Endothelial cell of umbilical vein (primary cell): Measurements from ENCODE around the gene ZNF628. TPM values are rescaled to one million over a fixed set of nuclear protein-coding genes. Genes with fewer than 3 reads are reported as not detected.

Source experiments
- BruUV-seq: library from RNA; stranded (reverse); fragments of 400-500 nt; replicated peaks from 2 replicates; lab custom pipeline; 2021; lab: Mats Ljungman, UMichigan
- CTCF ChIA-PET: fragments of 300-600, 350-600 bp; sonication (Branson Sonifier 250); formaldehyde crosslinking; loops from one replicate; lab custom pipeline; 2021; ENCODE audit warnings: antibody characterized with exemption, inconsistent platforms; lab: Charles Lee
- POLR2A ChIA-PET: fragments of 300-600, 350-600 bp; sonication (Branson Sonifier 250); formaldehyde crosslinking; loops from one replicate; lab custom pipeline; 2021; ENCODE audit warnings: antibody characterized with exemption, inconsistent platforms; lab: Charles Lee
- DNase-seq: peaks from one replicate; pipeline ENCODE4 v3.0.0-alpha.2; 2011; ENCODE audit warnings: low read depth, low spot score
- FAIRE-seq: peaks from 2 replicates; lab custom pipeline; 2011; peaks lifted over from hg19 to GRCh38; lab: Jason Lieb, UNC
- H2AFZ ChIP-seq: 2 replicates; pipeline ENCODE4 v1.6.0; 2012; ENCODE audit warnings: low read depth, low read length, control low read depth, inconsistent platforms
- H3K27ac ChIP-seq: 2 replicates; pipeline ENCODE4 v1.5.1; 2011; ENCODE audit warnings: low read depth, mild to moderate bottlenecking, control low read depth, low read length, moderate library complexity; ENCODE audit not compliant: insufficient read depth
- H3K27me3 ChIP-seq, 2 experiments: 2 replicates each; pipeline versions ENCODE4 v1.6.0 to v1.6.1; 2011; ENCODE audit warnings: low read length in 2 of 2, mixed read lengths in 1 of 2; ENCODE audit not compliant: control insufficient read depth in 2 of 2, insufficient read depth in 2 of 2
- H3K36me3 ChIP-seq, 2 experiments: 2 replicates in 1 of 2; 3 replicates in 1 of 2; pipeline ENCODE4 v1.5.1; 2011; ENCODE audit warnings: low read length in 2 of 2, mild to moderate bottlenecking in 1 of 2, moderate library complexity in 1 of 2; ENCODE audit not compliant: control insufficient read depth in 2 of 2, insufficient read depth in 2 of 2; ENCODE audit errors: extremely low read depth in 1 of 2
- H3K4me1 ChIP-seq: 3 replicates; pipeline ENCODE4 v1.5.1; 2011; ENCODE audit warnings: mild to moderate bottlenecking, low read length; ENCODE audit not compliant: control insufficient read depth, insufficient read depth; ENCODE audit errors: extremely low read depth
- H3K4me2 ChIP-seq: 2 replicates; pipeline ENCODE4 v1.6.1; 2011; ENCODE audit warnings: low read length, control low read depth, mixed read lengths; ENCODE audit not compliant: insufficient read depth
- H3K4me3 ChIP-seq, 3 experiments: fragments of 200-600 bp in 1 of 3; sonication (generic), shearing (Covaris generic) in 1 of 3; replicated peaks in 1 of 3; 2 replicates each; pipeline ENCODE4 v1.5.1; 2011 to 2016; ENCODE audit warnings: control low read depth in 3 of 3, low read length in 3 of 3, mild to moderate bottlenecking in 2 of 3, inconsistent platforms in 1 of 3, low read depth in 1 of 3, moderate library complexity in 1 of 3; ENCODE audit not compliant: insufficient read depth in 1 of 3
- H3K79me2 ChIP-seq: 2 replicates; pipeline ENCODE4 v1.6.0; 2012; ENCODE audit warnings: low read length, inconsistent platforms; ENCODE audit not compliant: control insufficient read depth, insufficient read depth
- H3K9ac ChIP-seq: replicated peaks from 2 replicates; pipeline ENCODE3; 2011; ENCODE audit warnings: low read length, control low read depth; ENCODE audit not compliant: insufficient read depth; ENCODE audit errors: extremely low read depth
- H3K9me1 ChIP-seq: replicated peaks from 3 replicates; pipeline ENCODE4 v1.6.0; 2011; ENCODE audit warnings: mild to moderate bottlenecking, low read length; ENCODE audit not compliant: control insufficient read depth, insufficient read depth; ENCODE audit errors: extremely low read depth
- H3K9me3 ChIP-seq: replicated peaks from 2 replicates; pipeline ENCODE4 v1.5.1; 2012; ENCODE audit warnings: low read length, inconsistent platforms; ENCODE audit not compliant: control insufficient read depth, insufficient read depth
- H4K20me1 ChIP-seq: replicated peaks from 2 replicates; pipeline ENCODE3; 2011; ENCODE audit warnings: mild to moderate bottlenecking, low read length; ENCODE audit not compliant: control insufficient read depth, insufficient read depth; ENCODE audit errors: extremely low read depth
- EZH2 ChIP-seq: IDR thresholded peaks from 2 replicates; pipeline ENCODE4 v1.6.1; 2012; ENCODE audit warnings: borderline replicate concordance, low read depth, mild to moderate bottlenecking, moderate library complexity, low read length, inconsistent platforms; ENCODE audit not compliant: severe bottlenecking
- FOS ChIP-seq: IDR thresholded peaks from 2 replicates; pipeline ENCODE4 v1.6.1; 2011; ENCODE audit warnings: mild to moderate bottlenecking, low read length, moderate library complexity, borderline replicate concordance; ENCODE audit not compliant: insufficient read depth
- GATA2 ChIP-seq: IDR thresholded peaks from 2 replicates; pipeline ENCODE4 v1.7.0; 2011; ENCODE audit warnings: low read depth, mild to moderate bottlenecking, moderate library complexity, mixed read lengths, low read length; ENCODE audit not compliant: insufficient read length, insufficient read depth
- JUN ChIP-seq: IDR thresholded peaks from 2 replicates; pipeline ENCODE4 v1.6.1; 2011; ENCODE audit warnings: borderline replicate concordance, low read depth; ENCODE audit not compliant: insufficient read length, insufficient read depth
- MYC ChIP-seq: IDR thresholded peaks from one replicate; pipeline ENCODE4 v1.6.1; 2011; ENCODE audit warnings: mild to moderate bottlenecking, low read depth, low read length
- POLR2A ChIP-seq: IDR thresholded peaks from 2 replicates; pipeline ENCODE4 v1.6.1; 2012; ENCODE audit warnings: low read depth, mild to moderate bottlenecking, control low read depth, low read length
- POLR2AphosphoS5 ChIP-seq: IDR thresholded peaks from 2 replicates; pipeline ENCODE4 v1.6.1; 2012; ENCODE audit warnings: low read depth, mild to moderate bottlenecking, control low read depth, low read length, moderate library complexity; ENCODE audit not compliant: insufficient read depth
- dilution Hi-C: fragments of 300-500 bp; cut with MboI; formaldehyde crosslinking; loops from one replicate; pipeline ENCODE4 v1.15.0; 2019; ENCODE audit warnings: low sequenced_read_pairs; ENCODE audit not compliant: extremely low pct_ligation_motif_present
- intact Hi-C: fragments of 100-400 bp; cut with micrococcal nuclease; formaldehyde crosslinking; loops from one replicate; pipeline ENCODE4 v1.10.0; 2022
- polyA plus RNA-seq, 4 experiments: library from polyadenylated mRNA; depleted of rRNA in 3 of 4; stranded (reverse) in 3 of 4; unstranded in 1 of 4; fragments of >200 nt; gene quantifications; 2 replicates each; pipeline versions ENCODE4 v1.2.1 to v1.2.3, GENCODE V29; 2011 to 2012; ENCODE audit warnings: missing spikeins in 1 of 4
- total RNA-seq: library from RNA; stranded (reverse); gene quantifications from 2 replicates; pipeline ENCODE4 v1.2.3, GENCODE V29; 2021
- TF ChIP-seq, protein P1 (sequence below): IDR thresholded peaks from 2 replicates; pipeline ENCODE4 v1.6.1; 2011; ENCODE audit not compliant: insufficient read depth, insufficient read length

The ZNF628 gene
- total and polyA plus RNA-seq, 2 donors (not counting 3 experiments of a cell fraction or from before 2014, with no cell fraction given) = 2.0 to 10.4 TPM

DNA sequence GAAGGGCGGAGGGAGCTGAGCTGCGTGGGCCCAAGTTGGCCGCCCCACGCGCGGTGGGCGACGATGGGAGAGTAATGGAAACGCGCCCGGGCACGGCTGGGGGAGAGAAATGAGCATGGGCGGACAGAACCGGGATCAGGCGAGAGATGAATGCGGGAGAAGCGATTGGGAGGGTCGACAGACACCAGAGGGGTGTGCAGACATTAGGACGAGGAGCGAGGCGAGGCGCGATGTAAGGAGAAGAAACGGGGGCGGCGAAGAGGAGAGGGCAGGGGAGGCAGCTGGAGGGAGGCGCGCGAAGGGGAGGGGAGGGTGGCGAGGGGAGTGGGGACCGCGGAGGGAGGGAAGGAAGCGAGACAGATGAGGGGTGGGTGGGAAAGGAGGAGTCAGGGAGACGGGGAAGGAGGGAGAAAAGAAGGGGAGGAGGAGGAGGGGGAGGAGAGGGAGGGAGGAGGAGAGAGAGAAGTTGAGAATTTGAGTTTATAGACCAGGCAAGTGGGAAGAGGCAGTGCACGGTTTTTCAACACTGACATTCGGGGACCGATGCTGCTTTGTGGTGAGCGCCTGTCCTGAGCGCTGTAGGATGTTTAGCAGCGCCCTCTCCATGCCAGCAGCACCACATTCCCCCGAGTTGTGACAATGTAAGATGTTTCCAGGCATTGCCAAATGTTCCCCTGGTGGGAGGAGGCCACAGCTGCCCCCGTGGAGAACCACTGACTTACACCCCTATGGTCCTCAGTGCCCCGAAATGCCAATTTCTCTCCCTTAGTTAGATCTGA lies 33.2 kb upstream of the ZNF628 start, which contains the start of gene SHISA7:
SHISA7 (minus strand) TSS at position 256 of the 779 bp plus-strand sequence. CDS start 437 bp downstream, outside the sequence.
- H3K4me2 ChIP-seq = no peak within 1 kb of the TSS
- intact Hi-C loops (no loop called here), dilution Hi-C loops (no loop called here)
- no peaks in the 10 kb centered on the region for H3K4me1 ChIP-seq
- H3K9me3 ChIP-seq = no peaks in the 10 kb centered on the region
- H2AFZ ChIP-seq = no peak within 1 kb of the TSS
- no peaks in the 10 kb centered on the region for H3K36me3 ChIP-seq
- no TSS peak for BruUV-seq
- DNase-seq (no peak), FAIRE-seq (no peak)
- no peaks in the 10 kb centered on the region for H3K9me1 ChIP-seq
- H3K27me3 ChIP-seq = peaks cover 42 to 47% of the 10 kb centered on the region in 2 experiments
- H3K27ac ChIP-seq = no peak within 1 kb of the TSS
- H3K4me3 ChIP-seq = no peak within 1 kb of the TSS
- H4K20me1 ChIP-seq = no peaks in the 10 kb centered on the region
- ChIA-PET CTCF (no interaction called here), POLR2A (interaction anchor here (0.6 to 1.2 kb wide), 2 partner anchors 36 to 90 kb away, joined by 3 read pairs; partner anchors contain the start of gene UBE2S)
- H3K79me2 ChIP-seq = no peaks in the 10 kb centered on the region
- TF ChIP-seq EZH2 = peak; percentile 17
- TF ChIP-seq, protein P1, sequence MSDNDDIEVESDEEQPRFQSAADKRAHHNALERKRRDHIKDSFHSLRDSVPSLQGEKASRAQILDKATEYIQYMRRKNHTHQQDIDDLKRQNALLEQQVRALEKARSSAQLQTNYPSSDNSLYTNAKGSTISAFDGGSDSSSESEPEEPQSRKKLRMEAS = no peak
- H3K9ac ChIP-seq = no peak within 1 kb of the TSS

- intact Hi-C loops = no loop called here
- dilution Hi-C loops = no loop called here
- no peak for FAIRE-seq
- H3K9me1 ChIP-seq = no peaks in the 10 kb centered on the region
- ChIA-PET CTCF (interaction anchor here (0.9 to 1.2 kb wide), 3 partner anchors 24 to 303 kb away, joined by 3 to 6 read pairs (median 3); no protein-coding TSS in a partner anchor), POLR2A (no interaction called here)
- TF ChIP-seq POLR2AphosphoS5 (no peak), GATA2 (no peak), MYC (no peak), JUN (no peak), EZH2 (peak; percentile 82), POLR2A (no peak), FOS (no peak)
- TF ChIP-seq, protein P1 = no peak
- no peaks in the 10 kb centered on the region for H3K4me1 ChIP-seq
- H3K4me2 ChIP-seq = no peak overlapping the region
- H3K27ac ChIP-seq = no peak overlapping the region
- H3K79me2 ChIP-seq = no peaks in the 10 kb centered on the region
- H3K36me3 ChIP-seq = no peaks in the 10 kb centered on the region
- no TSS peak for BruUV-seq
- no peak overlapping the region for H3K9ac ChIP-seq
- no peaks in the 10 kb centered on the region for H3K9me3 ChIP-seq
- H3K4me3 ChIP-seq = no peak overlapping the region
- no peak overlapping the region for H2AFZ ChIP-seq
- peaks cover 42 to 46% of the 10 kb centered on the region in 2 experiments for H3K27me3 ChIP-seq
- no peaks in the 10 kb centered on the region for H4K20me1 ChIP-seq
- no peak for DNase-seq
Measured at GRCh38 chr19:55443824-55444480, 32.5 kb upstream of the ZNF628 start.
